Measurements from ENCODE around the gene SLC25A39.

Gene SLC25A39

GRCh38 chr17:44360144-44360533 is 35.5 kb upstream of the SLC25A39 start:
- no peak overlapping the region for H3K27ac Mint-ChIP-seq
- DNase-seq (ENCODE audit: low spot score in 2 of 2) (no peak), ATAC-seq (ENCODE audit: low read depth) (no peak)
- H3K27me3 Mint-ChIP-seq, result peaks cover 5% of the 10 kb centered on the region
- no peaks in the 10 kb centered on the region for H3K9me3 Mint-ChIP-seq
- H3K36me3 Mint-ChIP-seq, result no peaks in the 10 kb centered on the region
- peaks cover 16% of the 10 kb centered on the region for H3K4me1 Mint-ChIP-seq
- H3K4me3 Mint-ChIP-seq, result no peak overlapping the region

GRCh38 chr17:44359458-44360143 is 35.0 kb upstream of the SLC25A39 start:
- DNase-seq (ENCODE audit: low spot score in 2 of 2) (no peak), ATAC-seq (ENCODE audit: low read depth) (no peak)
- Mint-ChIP-seq H3K36me3 (no peaks in the 10 kb centered on the region), H3K4me3 (no peak overlapping the region), H3K9me3 (no peaks in the 10 kb centered on the region), H3K4me1 (peaks cover 16% of the 10 kb centered on the region), H3K27me3 (peaks cover 5% of the 10 kb centered on the region), H3K27ac (no peak overlapping the region)

DNA sequence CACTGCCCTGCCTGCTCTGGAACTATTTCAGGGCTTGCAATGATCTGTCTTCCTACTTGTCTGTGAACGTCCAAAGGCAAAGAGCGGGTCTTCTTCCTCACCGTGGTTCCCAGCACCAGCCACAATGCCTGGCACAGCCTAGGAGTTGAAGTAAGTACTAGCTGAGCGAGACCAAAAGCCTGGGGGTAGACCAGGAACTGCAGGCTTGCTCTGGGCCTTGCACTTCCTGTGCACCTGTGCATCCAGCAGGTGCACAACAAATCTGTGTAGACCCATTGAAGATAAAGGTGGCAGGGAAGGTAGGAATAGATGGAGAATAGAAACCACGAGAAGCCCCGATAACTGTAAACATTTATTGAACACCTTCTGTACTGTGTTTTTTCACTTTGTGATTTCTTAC is 34.4 kb upstream of the SLC25A39 start:
- Mint-ChIP-seq H3K4me1 (peaks cover 16% of the 10 kb centered on the region), H3K36me3 (no peaks in the 10 kb centered on the region), H3K9me3 (no peaks in the 10 kb centered on the region), H3K27ac (peak overlapping the region; percentile 76), H3K27me3 (peaks cover 5% of the 10 kb centered on the region), H3K4me3 (no peak overlapping the region)
- DNase-seq (ENCODE audit: low spot score in 2 of 2) (no peak), ATAC-seq (ENCODE audit: low read depth) (peak; percentile 20)

DNA sequence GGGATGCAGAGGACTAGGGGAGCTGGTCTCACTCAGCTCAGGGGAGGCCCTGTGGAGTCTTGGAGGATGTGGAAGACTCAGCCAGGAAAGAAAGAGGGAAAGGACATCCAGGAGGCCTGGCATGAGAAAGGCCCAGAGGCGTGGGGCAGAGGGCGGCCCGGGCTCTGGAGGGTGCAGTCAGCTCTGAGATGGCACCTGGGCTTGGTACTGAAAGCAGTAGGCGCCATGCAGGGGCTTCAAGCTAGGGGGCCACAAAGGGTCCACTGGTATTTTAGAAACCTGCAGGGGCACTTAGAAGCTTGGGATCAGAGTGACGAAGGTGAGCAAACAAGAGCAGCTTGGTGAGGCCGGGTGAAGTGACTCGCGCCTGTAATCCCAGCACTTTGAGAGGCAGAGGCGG is 33.4 kb upstream of the SLC25A39 start:
- no peak overlapping the region for H3K27ac Mint-ChIP-seq

GRCh38 chr17:44356241-44356640 is 31.6 kb upstream of the SLC25A39 start:
- Mint-ChIP-seq H3K4me1 (peaks cover 20% of the 10 kb centered on the region), H3K9me3 (no peaks in the 10 kb centered on the region), H3K27ac (no peak overlapping the region), H3K4me3 (no peak overlapping the region), H3K27me3 (peaks cover 2% of the 10 kb centered on the region), H3K36me3 (peaks cover 10% of the 10 kb centered on the region)
- ATAC-seq (ENCODE audit: low read depth) (no peak), DNase-seq (ENCODE audit: low spot score in 2 of 2) (no peak)

More for the DNA sequence above, 33.4 kb upstream of the SLC25A39 start:
- ATAC-seq (ENCODE audit: low read depth) (no peak), DNase-seq (ENCODE audit: low spot score in 2 of 2) (no peak)
- no peaks in the 10 kb centered on the region for H3K9me3 Mint-ChIP-seq
- H3K4me1 Mint-ChIP-seq, result peaks cover 18% of the 10 kb centered on the region
- H3K4me3 Mint-ChIP-seq, result no peak overlapping the region
- no peaks in the 10 kb centered on the region for H3K36me3 Mint-ChIP-seq
- peaks cover 5% of the 10 kb centered on the region for H3K27me3 Mint-ChIP-seq

- Mint-ChIP-seq H3K4me3 (no peak overlapping the region), H3K36me3 (peaks cover 10% of the 10 kb centered on the region), H3K4me1 (peaks cover 22% of the 10 kb centered on the region), H3K9me3 (no peaks in the 10 kb centered on the region), H3K27me3 (no peaks in the 10 kb centered on the region), H3K27ac (no peak overlapping the region)
- no peak for ATAC-seq (ENCODE audit: low read depth)
- no peak for DNase-seq (ENCODE audit: low spot score in 2 of 2)
Measured at GRCh38 chr17:44355642-44356099, 31.0 kb upstream of the SLC25A39 start.

DNA sequence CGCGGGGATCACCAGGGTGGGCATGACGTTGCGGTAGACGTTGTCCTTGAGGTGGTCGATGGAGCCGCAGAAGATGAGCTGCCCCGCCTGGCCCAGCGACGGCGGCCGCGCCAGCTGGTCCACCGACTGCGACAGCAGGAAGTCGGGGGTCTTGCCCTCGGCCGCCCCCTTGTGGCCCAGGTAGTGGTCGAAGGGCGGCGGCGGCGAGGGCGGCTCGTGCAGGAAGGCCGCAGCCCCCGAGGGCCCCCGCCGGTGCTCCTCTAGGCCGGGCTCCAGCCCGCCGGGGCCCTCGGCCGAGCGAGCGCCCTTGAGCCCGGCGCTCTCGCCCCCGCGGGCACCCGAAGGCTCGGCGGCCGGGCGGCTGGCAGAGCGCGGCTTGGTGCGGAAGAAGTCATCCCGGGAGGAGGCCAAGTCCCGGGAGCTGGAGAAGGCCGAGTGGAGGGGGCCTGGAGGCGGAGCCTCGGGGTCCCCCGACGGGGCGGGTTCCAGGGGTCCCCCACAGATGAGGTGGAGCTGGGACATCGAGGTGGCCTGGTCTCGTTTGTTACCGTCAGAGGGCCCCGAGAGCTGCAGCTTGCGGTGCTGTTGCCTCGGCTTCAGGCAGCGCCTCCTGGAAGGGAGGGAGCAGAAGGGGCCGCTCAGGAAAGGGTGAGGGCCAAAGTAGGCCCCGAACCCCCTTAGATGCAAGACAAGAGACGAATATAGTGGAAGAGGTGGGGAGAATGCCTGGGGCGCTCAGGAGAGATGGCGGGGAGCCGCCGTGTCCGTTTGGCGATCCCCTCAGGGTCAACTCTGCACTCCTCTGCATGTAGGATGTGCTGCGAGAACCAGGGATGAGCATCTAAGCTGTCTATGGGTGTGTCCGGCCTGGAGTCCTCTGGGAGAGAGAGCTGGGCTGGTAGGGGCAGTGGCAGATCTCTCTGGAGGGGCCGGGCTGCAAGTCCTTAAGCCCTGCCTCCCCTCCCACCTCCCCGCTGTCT is 30.2 kb upstream of the SLC25A39 start:
- DNase-seq (ENCODE audit: low spot score in 2 of 2) (peak; percentile 68 to 78), ATAC-seq (ENCODE audit: low read depth) (peak; percentile 56)
- Mint-ChIP-seq H3K4me3 (peak overlapping the region; percentile 75), H3K36me3 (peaks cover 10% of the 10 kb centered on the region), H3K27me3 (no peaks in the 10 kb centered on the region), H3K4me1 (peaks cover 20% of the 10 kb centered on the region), H3K9me3 (no peaks in the 10 kb centered on the region), H3K27ac (no peak overlapping the region)

- ATAC-seq (ENCODE audit: low read depth) (peak; percentile 42), DNase-seq (ENCODE audit: low spot score in 2 of 2) (no peak)
- H3K27me3 Mint-ChIP-seq, result no peaks in the 10 kb centered on the region
- no peaks in the 10 kb centered on the region for H3K9me3 Mint-ChIP-seq
- H3K4me3 Mint-ChIP-seq, result peak overlapping the region; percentile 62
- peaks cover 10% of the 10 kb centered on the region for H3K36me3 Mint-ChIP-seq
- peaks cover 22% of the 10 kb centered on the region for H3K4me1 Mint-ChIP-seq
- no peak overlapping the region for H3K27ac Mint-ChIP-seq
Measured at GRCh38 chr17:44353672-44354331, 29.2 kb upstream of the SLC25A39 start.

DNA sequence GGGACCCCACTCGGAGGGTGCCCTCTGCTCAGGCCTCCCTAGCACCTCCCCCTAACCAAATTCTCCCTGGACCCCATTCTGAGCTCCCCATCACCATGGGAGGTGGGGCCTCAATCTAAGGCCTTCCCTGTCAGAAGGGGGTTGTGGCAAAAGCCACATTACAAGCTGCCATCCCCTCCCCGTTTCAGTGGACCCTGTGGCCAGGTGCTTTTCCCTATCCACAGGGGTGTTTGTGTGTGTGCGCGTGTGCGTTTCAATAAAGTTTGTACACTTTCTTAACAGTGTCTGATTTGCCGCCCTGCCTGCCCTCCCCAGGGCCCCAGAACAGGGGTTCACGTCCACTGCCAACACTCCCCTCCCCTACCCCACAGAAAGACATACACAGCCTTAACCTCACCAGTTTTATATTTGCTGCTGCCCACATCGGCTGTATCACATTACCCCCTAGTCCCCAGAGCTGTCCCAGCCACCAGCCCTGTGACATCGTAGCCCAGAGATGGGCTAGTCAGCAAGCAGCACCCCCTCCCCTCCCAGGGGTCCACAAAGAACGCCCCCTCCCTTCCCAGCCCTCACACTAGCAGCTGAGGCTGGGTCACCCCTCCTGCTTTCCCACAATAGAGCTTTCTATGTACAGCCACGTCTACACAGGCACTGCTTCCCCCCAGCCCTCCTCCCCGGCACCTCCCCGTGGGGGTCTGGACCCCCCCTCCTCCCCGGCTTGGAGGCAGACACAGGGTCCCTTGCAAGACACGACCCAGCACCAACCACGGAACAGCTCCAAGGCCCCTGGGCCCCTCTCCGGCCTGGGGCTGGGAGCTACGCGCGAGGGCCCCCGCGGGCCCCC is 28.4 kb upstream of the SLC25A39 start:
- Mint-ChIP-seq H3K27ac (no peak overlapping the region), H3K4me3 (peak overlapping the region; percentile 71), H3K4me1 (peaks cover 25% of the 10 kb centered on the region), H3K36me3 (peaks cover 10% of the 10 kb centered on the region), H3K27me3 (no peaks in the 10 kb centered on the region), H3K9me3 (no peaks in the 10 kb centered on the region)
- ATAC-seq (ENCODE audit: low read depth), result no peak
- DNase-seq (ENCODE audit: low spot score in 2 of 2), result no peak

DNA sequence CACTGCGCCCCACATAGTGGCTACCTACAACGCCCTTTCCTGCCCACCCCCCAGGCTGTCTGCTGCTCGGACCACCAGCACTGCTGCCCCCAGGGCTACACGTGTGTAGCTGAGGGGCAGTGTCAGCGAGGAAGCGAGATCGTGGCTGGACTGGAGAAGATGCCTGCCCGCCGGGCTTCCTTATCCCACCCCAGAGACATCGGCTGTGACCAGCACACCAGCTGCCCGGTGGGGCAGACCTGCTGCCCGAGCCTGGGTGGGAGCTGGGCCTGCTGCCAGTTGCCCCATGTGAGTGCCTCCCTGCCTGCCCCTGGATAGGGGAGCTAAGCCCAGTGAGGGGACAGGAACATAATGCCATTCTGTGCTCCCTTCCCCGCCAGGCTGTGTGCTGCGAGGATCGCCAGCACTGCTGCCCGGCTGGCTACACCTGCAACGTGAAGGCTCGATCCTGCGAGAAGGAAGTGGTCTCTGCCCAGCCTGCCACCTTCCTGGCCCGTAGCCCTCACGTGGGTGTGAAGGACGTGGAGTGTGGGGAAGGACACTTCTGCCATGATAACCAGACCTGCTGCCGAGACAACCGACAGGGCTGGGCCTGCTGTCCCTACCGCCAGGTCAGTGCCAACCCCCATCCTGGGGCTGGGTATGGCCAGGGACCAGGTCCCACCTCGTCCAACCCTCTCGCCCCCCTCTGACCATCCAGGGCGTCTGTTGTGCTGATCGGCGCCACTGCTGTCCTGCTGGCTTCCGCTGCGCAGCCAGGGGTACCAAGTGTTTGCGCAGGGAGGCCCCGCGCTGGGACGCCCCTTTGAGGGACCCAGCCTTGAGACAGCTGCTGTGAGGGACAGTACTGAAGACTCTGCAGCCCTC is 27.6 kb upstream of the SLC25A39 start:
- H3K27me3 Mint-ChIP-seq, result no peaks in the 10 kb centered on the region
- H3K9me3 Mint-ChIP-seq, result no peaks in the 10 kb centered on the region
- ATAC-seq (ENCODE audit: low read depth) (no peak), DNase-seq (ENCODE audit: low spot score in 2 of 2) (no peak)
- peaks cover 10% of the 10 kb centered on the region for H3K36me3 Mint-ChIP-seq
- H3K27ac Mint-ChIP-seq, result no peak overlapping the region
- peaks cover 27% of the 10 kb centered on the region for H3K4me1 Mint-ChIP-seq
- peak overlapping the region; percentile 71 for H3K4me3 Mint-ChIP-seq

DNA sequence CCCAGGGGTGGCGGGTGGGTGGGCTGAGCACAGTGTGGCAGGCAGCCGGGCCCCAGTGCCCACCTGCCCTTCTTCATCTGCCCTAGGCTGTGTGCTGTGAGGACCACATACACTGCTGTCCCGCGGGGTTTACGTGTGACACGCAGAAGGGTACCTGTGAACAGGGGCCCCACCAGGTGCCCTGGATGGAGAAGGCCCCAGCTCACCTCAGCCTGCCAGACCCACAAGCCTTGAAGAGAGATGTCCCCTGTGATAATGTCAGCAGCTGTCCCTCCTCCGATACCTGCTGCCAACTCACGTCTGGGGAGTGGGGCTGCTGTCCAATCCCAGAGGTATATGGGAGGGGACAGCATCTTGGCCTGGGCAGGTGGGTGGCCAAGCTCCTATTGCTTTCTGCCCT is 26.8 kb upstream of the SLC25A39 start:
- peaks cover 10% of the 10 kb centered on the region for H3K36me3 Mint-ChIP-seq
- ATAC-seq (ENCODE audit: low read depth) (no peak), DNase-seq (ENCODE audit: low spot score in 2 of 2) (no peak)
- no peak overlapping the region for H3K27ac Mint-ChIP-seq
- H3K27me3 Mint-ChIP-seq, result no peaks in the 10 kb centered on the region
- no peak overlapping the region for H3K4me3 Mint-ChIP-seq
- H3K9me3 Mint-ChIP-seq, result no peaks in the 10 kb centered on the region
- H3K4me1 Mint-ChIP-seq, result peaks cover 28% of the 10 kb centered on the region

- H3K4me1 Mint-ChIP-seq, result peaks cover 35% of the 10 kb centered on the region
- peak overlapping the region; percentile 38 for H3K27ac Mint-ChIP-seq
- no peak overlapping the region for H3K4me3 Mint-ChIP-seq
- H3K27me3 Mint-ChIP-seq, result no peaks in the 10 kb centered on the region
- ATAC-seq (ENCODE audit: low read depth) (peak; percentile 30), DNase-seq (ENCODE audit: low spot score in 2 of 2) (peak; percentile 71 to 81)
- H3K36me3 Mint-ChIP-seq, result peaks cover 10% of the 10 kb centered on the region
- no peaks in the 10 kb centered on the region for H3K9me3 Mint-ChIP-seq
Measured at GRCh38 chr17:44350733-44351226, 26.2 kb upstream of the SLC25A39 start.

Data from memory B cell (primary cell).